Neural progenitor cell (in vitro differentiated cells): Measurements from ENCODE around the gene ONECUT1.

Experiments used
- EZH2 ChIP-seq: fragments of 200-600 bp; sonication (generic); IDR thresholded peaks from 2 replicates; pipeline ENCODE4 v1.6.1; 2017; ENCODE audit warnings: antibody characterized with exemption, mild to moderate bottlenecking, moderate library complexity
- EZH2phosphoT487 ChIP-seq: fragments of 200-600 bp; sonication (generic); IDR thresholded peaks from 2 replicates; pipeline ENCODE4 v1.6.1; 2017; ENCODE audit warnings: antibody characterized with exemption
- TF ChIP-seq, protein P1 (sequence below): fragments of 200-600 bp; sonication (generic); IDR thresholded peaks from 2 replicates; pipeline ENCODE4 v1.5.1; 2017; ENCODE audit warnings: antibody characterized with exemption, mild to moderate bottlenecking

DNA sequence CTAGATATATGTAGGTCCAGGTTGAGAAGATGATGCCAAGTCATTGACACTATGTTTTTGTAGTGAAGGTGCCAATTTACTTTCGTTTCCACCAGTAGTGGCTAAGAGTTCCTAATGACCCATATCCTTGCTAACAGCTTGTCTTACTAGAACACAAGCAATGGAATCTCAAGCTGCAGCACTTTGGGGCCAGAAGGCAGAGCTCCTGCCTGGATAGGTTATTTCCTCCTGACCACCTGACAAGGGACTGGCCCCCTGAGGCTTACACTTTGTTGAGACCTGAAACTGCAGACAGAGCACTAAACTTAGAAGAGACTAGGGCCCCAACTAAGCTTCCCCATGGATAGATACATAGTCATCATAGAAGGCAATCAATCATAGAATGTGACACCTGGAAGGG lies 11.7 kb downstream of the ONECUT1 start:
- TF ChIP-seq, protein P1, sequence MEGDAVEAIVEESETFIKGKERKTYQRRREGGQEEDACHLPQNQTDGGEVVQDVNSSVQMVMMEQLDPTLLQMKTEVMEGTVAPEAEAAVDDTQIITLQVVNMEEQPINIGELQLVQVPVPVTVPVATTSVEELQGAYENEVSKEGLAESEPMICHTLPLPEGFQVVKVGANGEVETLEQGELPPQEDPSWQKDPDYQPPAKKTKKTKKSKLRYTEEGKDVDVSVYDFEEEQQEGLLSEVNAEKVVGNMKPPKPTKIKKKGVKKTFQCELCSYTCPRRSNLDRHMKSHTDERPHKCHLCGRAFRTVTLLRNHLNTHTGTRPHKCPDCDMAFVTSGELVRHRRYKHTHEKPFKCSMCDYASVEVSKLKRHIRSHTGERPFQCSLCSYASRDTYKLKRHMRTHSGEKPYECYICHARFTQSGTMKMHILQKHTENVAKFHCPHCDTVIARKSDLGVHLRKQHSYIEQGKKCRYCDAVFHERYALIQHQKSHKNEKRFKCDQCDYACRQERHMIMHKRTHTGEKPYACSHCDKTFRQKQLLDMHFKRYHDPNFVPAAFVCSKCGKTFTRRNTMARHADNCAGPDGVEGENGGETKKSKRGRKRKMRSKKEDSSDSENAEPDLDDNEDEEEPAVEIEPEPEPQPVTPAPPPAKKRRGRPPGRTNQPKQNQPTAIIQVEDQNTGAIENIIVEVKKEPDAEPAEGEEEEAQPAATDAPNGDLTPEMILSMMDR, result no peak
- TF ChIP-seq EZH2 (no peak), EZH2phosphoT487 (no peak)
